WTC11 (cell line): ENCODE data around the gene UTP4.

Source experiments
- CREB1 ChIP-seq: sonication (generic); formaldehyde crosslinking; IDR thresholded peaks from 2 replicates; pipeline ENCODE4 v1.8.0; 2023; ENCODE audit warnings: mild to moderate bottlenecking, missing genetic modification reagents
- FOXP1 ChIP-seq: sonication (generic); formaldehyde crosslinking; IDR thresholded peaks from 2 replicates; pipeline ENCODE4 v1.8.0; 2022; ENCODE audit warnings: missing genetic modification reagents, mild to moderate bottlenecking, moderate library complexity, borderline replicate concordance
- JUN ChIP-seq: sonication (generic); formaldehyde crosslinking; IDR thresholded peaks from 2 replicates; pipeline ENCODE4 v1.8.0; 2023; ENCODE audit warnings: mild to moderate bottlenecking, missing genetic modification reagents
- NFE2L1 ChIP-seq: sonication (generic); formaldehyde crosslinking; IDR thresholded peaks from 2 replicates; pipeline ENCODE4 v1.8.1; 2023; ENCODE audit warnings: missing genetic modification reagents
- ZNF219 ChIP-seq: sonication (generic); formaldehyde crosslinking; IDR thresholded peaks from 2 replicates; pipeline ENCODE4 v1.8.0; 2023; ENCODE audit warnings: missing genetic modification reagents, mild to moderate bottlenecking, borderline replicate concordance
- ZNF671 ChIP-seq: fragments of 250-450 bp; sonication (Bioruptor Pico); IDR thresholded peaks from 2 replicates; pipeline ENCODE4 v1.8.0; 2021; ENCODE audit warnings: mild to moderate bottlenecking
- TF ChIP-seq, protein P1 (sequence below): fragments of 200-600 bp; IDR thresholded peaks from 2 replicates; pipeline ENCODE4 v1.8.0; 2022; ENCODE audit warnings: antibody characterized with exemption
- TF ChIP-seq, protein P2 (sequence below): fragments of 250-450 bp; sonication (Bioruptor Pico); IDR thresholded peaks from 2 replicates; pipeline ENCODE4 v1.8.0; 2021; ENCODE audit warnings: mild to moderate bottlenecking
- TF ChIP-seq, protein P3 (sequence below): sonication (generic); formaldehyde crosslinking; IDR thresholded peaks from 2 replicates; pipeline ENCODE4 v1.8.0; 2023; ENCODE audit warnings: missing genetic modification reagents, mild to moderate bottlenecking, borderline replicate concordance
- TF ChIP-seq, protein P4 (sequence below): sonication (generic); formaldehyde crosslinking; IDR thresholded peaks from 2 replicates; pipeline ENCODE4 v1.8.0; 2023; ENCODE audit warnings: missing genetic modification reagents
- TF ChIP-seq, protein P5 (sequence below): sonication (generic); formaldehyde crosslinking; conservative IDR thresholded peaks from 2 replicates; pipeline ENCODE4 v1.8.1; 2022; ENCODE audit warnings: mild to moderate bottlenecking, missing genetic modification reagents

DNA sequence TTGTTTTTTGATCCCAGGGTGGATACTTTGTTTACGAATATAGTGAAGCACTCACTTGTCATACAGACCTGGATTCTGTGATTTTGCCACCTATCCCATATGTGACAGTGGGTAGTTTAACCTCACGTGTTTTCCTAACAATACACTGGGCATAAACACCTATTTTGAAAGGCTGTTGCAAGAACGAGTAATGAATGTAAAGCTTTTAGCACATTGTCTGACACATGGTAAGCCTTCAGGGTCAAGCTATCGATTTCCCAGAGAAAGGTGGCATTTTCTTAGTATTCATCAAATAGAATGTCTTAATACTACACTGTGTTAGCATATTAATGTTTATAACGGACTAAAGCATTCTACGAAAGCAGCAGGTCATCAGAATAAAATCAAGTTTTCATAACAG is 2.0 kb upstream of the UTP4 start:
- TF ChIP-seq, protein P1, sequence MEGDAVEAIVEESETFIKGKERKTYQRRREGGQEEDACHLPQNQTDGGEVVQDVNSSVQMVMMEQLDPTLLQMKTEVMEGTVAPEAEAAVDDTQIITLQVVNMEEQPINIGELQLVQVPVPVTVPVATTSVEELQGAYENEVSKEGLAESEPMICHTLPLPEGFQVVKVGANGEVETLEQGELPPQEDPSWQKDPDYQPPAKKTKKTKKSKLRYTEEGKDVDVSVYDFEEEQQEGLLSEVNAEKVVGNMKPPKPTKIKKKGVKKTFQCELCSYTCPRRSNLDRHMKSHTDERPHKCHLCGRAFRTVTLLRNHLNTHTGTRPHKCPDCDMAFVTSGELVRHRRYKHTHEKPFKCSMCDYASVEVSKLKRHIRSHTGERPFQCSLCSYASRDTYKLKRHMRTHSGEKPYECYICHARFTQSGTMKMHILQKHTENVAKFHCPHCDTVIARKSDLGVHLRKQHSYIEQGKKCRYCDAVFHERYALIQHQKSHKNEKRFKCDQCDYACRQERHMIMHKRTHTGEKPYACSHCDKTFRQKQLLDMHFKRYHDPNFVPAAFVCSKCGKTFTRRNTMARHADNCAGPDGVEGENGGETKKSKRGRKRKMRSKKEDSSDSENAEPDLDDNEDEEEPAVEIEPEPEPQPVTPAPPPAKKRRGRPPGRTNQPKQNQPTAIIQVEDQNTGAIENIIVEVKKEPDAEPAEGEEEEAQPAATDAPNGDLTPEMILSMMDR: no peak
- TF ChIP-seq, protein P2, sequence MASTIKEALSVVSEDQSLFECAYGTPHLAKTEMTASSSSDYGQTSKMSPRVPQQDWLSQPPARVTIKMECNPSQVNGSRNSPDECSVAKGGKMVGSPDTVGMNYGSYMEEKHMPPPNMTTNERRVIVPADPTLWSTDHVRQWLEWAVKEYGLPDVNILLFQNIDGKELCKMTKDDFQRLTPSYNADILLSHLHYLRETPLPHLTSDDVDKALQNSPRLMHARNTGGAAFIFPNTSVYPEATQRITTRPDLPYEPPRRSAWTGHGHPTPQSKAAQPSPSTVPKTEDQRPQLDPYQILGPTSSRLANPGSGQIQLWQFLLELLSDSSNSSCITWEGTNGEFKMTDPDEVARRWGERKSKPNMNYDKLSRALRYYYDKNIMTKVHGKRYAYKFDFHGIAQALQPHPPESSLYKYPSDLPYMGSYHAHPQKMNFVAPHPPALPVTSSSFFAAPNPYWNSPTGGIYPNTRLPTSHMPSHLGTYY: no peak
- no peak for TF ChIP-seq NFE2L1 (CRISPR knock-in tag)
- TF ChIP-seq FOXP1 (CRISPR knock-in tag): no peak
- TF ChIP-seq ZNF671 (CRISPR knock-in tag): no peak
- TF ChIP-seq, protein P3, sequence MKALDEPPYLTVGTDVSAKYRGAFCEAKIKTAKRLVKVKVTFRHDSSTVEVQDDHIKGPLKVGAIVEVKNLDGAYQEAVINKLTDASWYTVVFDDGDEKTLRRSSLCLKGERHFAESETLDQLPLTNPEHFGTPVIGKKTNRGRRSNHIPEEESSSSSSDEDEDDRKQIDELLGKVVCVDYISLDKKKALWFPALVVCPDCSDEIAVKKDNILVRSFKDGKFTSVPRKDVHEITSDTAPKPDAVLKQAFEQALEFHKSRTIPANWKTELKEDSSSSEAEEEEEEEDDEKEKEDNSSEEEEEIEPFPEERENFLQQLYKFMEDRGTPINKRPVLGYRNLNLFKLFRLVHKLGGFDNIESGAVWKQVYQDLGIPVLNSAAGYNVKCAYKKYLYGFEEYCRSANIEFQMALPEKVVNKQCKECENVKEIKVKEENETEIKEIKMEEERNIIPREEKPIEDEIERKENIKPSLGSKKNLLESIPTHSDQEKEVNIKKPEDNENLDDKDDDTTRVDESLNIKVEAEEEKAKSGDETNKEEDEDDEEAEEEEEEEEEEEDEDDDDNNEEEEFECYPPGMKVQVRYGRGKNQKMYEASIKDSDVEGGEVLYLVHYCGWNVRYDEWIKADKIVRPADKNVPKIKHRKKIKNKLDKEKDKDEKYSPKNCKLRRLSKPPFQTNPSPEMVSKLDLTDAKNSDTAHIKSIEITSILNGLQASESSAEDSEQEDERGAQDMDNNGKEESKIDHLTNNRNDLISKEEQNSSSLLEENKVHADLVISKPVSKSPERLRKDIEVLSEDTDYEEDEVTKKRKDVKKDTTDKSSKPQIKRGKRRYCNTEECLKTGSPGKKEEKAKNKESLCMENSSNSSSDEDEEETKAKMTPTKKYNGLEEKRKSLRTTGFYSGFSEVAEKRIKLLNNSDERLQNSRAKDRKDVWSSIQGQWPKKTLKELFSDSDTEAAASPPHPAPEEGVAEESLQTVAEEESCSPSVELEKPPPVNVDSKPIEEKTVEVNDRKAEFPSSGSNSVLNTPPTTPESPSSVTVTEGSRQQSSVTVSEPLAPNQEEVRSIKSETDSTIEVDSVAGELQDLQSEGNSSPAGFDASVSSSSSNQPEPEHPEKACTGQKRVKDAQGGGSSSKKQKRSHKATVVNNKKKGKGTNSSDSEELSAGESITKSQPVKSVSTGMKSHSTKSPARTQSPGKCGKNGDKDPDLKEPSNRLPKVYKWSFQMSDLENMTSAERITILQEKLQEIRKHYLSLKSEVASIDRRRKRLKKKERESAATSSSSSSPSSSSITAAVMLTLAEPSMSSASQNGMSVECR (CRISPR knock-in tag): no peak
- TF ChIP-seq JUN (CRISPR knock-in tag): no peak
- TF ChIP-seq CREB1: no peak
- no peak for TF ChIP-seq ZNF219 (CRISPR knock-in tag)
- TF ChIP-seq, protein P4, sequence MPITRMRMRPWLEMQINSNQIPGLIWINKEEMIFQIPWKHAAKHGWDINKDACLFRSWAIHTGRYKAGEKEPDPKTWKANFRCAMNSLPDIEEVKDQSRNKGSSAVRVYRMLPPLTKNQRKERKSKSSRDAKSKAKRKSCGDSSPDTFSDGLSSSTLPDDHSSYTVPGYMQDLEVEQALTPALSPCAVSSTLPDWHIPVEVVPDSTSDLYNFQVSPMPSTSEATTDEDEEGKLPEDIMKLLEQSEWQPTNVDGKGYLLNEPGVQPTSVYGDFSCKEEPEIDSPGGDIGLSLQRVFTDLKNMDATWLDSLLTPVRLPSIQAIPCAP (CRISPR knock-in tag): no peak
- TF ChIP-seq, protein P5, sequence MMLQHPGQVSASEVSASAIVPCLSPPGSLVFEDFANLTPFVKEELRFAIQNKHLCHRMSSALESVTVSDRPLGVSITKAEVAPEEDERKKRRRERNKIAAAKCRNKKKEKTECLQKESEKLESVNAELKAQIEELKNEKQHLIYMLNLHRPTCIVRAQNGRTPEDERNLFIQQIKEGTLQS: no peak
